Mesodermal cell (in vitro differentiated cells): Measurements from ENCODE around the gene CEBPA.

ENCODE experiments used
- H3K27ac ChIP-seq: 2 replicates; pipeline ENCODE4 v1.7.0; 2013; ENCODE audit warnings: mild to moderate bottlenecking, low read depth, low read length, moderate library complexity; ENCODE audit not compliant: severe bottlenecking
- H3K36me3 ChIP-seq: 2 replicates; pipeline ENCODE4 v1.7.1; 2013; ENCODE audit warnings: mild to moderate bottlenecking, low read length, moderate library complexity; ENCODE audit not compliant: control insufficient read depth, insufficient read depth
- H3K4me1 ChIP-seq: one replicate; pipeline ENCODE4 v1.7.1; 2013; ENCODE audit warnings: mild to moderate bottlenecking, low read length; ENCODE audit not compliant: insufficient read depth, control insufficient read depth, poor library complexity, severe bottlenecking
- H3K4me3 ChIP-seq: 2 replicates; pipeline ENCODE4 v1.7.0; 2013; ENCODE audit warnings: low read length, control low read depth, mild to moderate bottlenecking; ENCODE audit not compliant: insufficient read depth, poor library complexity, severe bottlenecking; ENCODE audit errors: extremely low read depth
- H3K9me3 ChIP-seq: 2 replicates; pipeline ENCODE4 v1.7.1; 2013; ENCODE audit warnings: mild to moderate bottlenecking, low read length, moderate library complexity; ENCODE audit not compliant: control insufficient read depth
- WGBS, 2 experiments: methylation state at CpG; one replicate each; pipeline ENCODE4 v1.1.5; 2013; ENCODE audit warnings: missing lambda C conversion rate in 2 of 2; ENCODE audit not compliant: insufficient coverage in 2 of 2; 5-methylcytosine and 5-hydroxymethylcytosine counted together

Gene CEBPA

DNA sequence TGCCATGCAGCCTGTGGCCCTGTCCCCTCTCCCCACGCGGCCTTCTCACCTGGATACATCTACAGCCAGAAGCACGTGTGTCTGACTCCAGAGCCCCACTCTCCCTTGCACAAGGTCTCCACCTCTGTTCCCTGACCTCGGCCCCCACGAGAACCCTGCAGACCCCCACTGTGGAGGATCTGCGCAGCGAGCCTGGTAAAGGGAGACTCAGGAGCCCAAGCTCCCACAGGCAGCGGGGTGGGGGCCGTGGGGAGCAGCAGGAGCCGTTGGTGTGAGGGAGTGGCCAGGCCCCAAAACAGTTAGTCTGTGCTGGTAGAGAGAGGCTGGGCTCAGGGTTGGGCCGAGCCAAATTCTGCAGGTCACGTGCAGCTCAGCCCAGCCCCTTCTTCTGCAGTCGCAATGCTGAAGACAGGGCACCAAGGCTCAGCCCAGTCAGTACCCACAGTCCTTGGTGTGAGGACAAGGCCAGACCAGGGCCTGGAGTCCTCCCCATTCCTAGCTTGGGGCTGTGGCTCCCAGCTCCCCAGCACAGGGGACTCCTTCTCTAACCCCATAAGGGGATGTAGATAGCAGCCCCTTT is 48.0 kb downstream of the CEBPA start:
- 71 to 85% methylated on average over 9 to 12 of the region's 13 CpGs for WGBS, 2 experiments
- Histone ChIP-seq H3K27ac (no peak overlapping the region), H3K36me3 (no peaks in the 10 kb centered on the region)

DNA sequence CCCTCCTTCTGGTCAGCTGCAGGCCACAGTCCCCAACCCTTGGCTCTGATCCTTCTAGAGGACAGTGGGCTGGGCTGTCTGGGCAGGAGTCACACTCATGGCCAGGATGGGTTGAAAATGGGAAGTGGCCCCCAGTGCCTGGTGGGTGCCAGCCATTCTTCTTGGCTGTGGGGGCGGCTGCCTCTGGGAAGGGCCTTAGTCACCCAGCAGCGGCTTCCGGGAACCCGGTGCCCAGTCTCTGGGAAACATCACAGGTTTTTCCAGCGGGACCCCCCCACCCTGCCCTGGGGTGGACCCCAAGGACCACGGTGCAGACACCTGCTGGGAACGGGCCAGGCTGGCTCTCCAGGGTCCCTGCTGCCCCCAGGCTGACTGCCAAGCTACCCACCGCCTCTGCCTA is 49.4 kb downstream of the CEBPA start:
- no peaks in the 10 kb centered on the region for H3K9me3 ChIP-seq
- H3K4me1 ChIP-seq: peaks cover 2% of the 10 kb centered on the region
- WGBS, 2 experiments: 89 to 94% methylated on average over 5 to 8 of the region's 8 CpGs
- no peaks in the 10 kb centered on the region for H3K36me3 ChIP-seq
- no peak overlapping the region for H3K27ac ChIP-seq
- H3K4me3 ChIP-seq: no peak overlapping the region

More for the DNA sequence above, 48.0 kb downstream of the CEBPA start:
- Histone ChIP-seq H3K4me3 (no peak overlapping the region), H3K9me3 (no peaks in the 10 kb centered on the region), H3K4me1 (peaks cover 2% of the 10 kb centered on the region)

DNA sequence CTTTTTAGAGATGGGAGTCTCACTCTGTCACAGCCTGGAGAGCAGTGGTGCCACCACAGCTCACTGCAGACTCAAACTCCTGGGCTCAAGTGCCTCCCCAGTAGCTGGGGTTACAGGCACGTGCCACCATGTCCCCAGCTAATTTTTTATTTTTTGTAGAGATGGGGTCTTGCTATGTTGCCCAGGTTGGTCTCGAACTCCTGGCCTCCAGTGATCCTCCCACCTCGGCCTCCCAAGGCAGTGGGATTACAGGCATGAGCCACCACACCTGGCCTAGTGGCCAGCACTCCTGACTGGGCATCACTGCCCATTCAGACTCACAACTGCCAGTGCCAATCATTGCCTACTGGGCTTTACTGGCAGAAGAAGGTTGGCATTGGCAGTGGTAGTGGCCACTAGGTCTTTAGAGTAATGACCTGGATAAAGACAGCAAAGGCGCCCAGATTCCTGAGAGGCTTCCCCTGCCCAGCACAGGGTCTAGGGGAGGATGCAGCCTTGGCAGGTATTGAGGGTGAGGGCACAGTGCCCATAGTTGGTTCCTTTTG is 49.8 kb downstream of the CEBPA start:
- Histone ChIP-seq H3K4me1 (peaks cover 2% of the 10 kb centered on the region), H3K36me3 (no peaks in the 10 kb centered on the region), H3K27ac (no peak overlapping the region), H3K4me3 (no peak overlapping the region), H3K9me3 (no peaks in the 10 kb centered on the region)
- WGBS, 2 experiments: 86 to 95% methylated on average over 4 of the region's 4 CpGs

DNA sequence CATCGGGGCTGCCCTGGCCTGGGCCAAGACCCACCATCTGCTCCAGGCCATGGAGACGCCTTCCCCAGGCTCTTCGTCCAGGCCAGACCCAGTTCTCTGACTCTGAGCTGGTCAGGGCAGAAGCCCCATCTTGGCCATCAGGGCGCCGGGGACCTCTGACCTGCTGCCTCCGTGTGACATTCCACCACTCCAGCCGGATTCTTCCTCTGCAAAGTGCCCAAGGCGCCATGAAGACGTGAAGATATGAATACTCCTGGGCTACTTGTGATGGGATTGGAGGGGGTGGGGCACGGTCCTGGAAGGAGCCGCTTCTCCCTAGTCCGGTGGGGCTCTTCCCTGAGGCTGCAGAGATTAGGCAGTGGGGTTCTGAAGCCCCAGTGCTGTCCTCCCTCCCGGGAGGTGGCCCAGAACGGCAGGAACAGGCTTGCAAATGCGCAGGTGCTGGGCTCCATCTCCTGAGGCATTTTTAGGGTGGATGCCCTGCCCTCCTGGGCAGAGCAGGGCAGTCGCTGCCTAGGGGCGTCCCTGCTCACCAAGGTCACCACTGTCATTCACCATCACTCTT is 50.7 kb downstream of the CEBPA start:
- Histone ChIP-seq H3K9me3 (no peaks in the 10 kb centered on the region), H3K4me3 (no peak overlapping the region), H3K27ac (no peak overlapping the region), H3K36me3 (no peaks in the 10 kb centered on the region), H3K4me1 (peaks cover 2% of the 10 kb centered on the region)
- 85 to 88% methylated on average over 10 to 15 of the region's 17 CpGs for WGBS, 2 experiments

DNA sequence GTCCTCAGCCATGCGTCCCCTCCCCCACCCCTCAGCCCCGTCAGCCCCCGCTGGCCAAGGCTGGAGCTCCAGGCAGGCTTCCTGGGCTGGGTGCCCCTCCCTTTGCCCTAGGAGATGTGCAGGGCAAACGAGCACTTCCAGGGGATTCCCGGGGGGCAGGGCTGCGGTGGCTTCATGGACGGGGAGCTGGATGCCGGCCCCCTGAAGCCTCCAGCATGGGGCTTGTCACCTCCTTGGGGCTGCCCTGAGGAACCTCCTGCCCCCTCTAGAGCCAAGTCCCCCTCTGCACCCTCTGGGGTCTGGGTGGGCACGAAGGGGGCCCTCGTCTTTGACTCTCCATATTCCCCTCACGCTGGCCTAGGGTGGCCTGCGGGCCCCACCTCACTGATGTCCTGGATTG is 51.3 kb downstream of the CEBPA start:
- Histone ChIP-seq H3K9me3 (no peaks in the 10 kb centered on the region), H3K4me1 (peaks cover 2% of the 10 kb centered on the region), H3K4me3 (no peak overlapping the region), H3K36me3 (no peaks in the 10 kb centered on the region), H3K27ac (no peak overlapping the region)
- WGBS, 2 experiments: 68% methylated on average over 7 of the region's 12 CpGs; no CpG with 5 or more reads in 1 of the 2 experiments

DNA sequence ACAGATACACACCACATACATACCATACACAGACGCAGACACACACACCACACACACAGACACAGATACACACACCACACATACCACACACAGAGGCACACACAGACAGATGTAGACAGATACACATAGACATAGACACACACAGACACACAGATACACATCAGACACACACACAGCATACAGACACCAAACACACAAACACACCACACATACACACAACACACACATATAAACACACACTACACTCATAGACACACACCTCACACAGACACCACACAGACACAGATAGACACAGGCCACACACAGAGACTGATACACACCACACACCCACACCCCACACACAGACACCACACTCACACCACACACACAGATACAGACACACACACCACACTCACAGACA is 51.8 kb downstream of the CEBPA start:
- 89 to 100% methylated on average over 1 of the region's 1 CpG for WGBS, 2 experiments
- Histone ChIP-seq H3K36me3 (no peaks in the 10 kb centered on the region), H3K4me3 (no peak overlapping the region), H3K4me1 (peaks cover 2% of the 10 kb centered on the region), H3K9me3 (no peaks in the 10 kb centered on the region), H3K27ac (no peak overlapping the region)
